ENCODE measurements around the gene POU6F2. TPM values are rescaled to one million over a fixed set of nuclear protein-coding genes. Genes with fewer than 3 reads are reported as not detected.
"Not testable (repeated sequence)": the region's sequence is repeated elsewhere in the genome, so short reads cannot be mapped to it uniquely, and the experiment has no call there.

Gene POU6F2
- total RNA-seq, 6 experiments from 2014 or later, result 0.12 to 2.1 (median 0.64) TPM; not detected in 2

- intact Hi-C loops (cut with DNase I), result no loop called here
- Histone ChIP-seq H3K27me3 (no peaks in the 10 kb centered on the region), H3K9me3 (no peaks in the 10 kb centered on the region), H3K4me1 (peaks cover 0 to 4% (median 0%) of the 10 kb centered on the region in 4 donors), H3K36me3 (no peaks in the 10 kb centered on the region), H3K27ac (no peak overlapping the region), H3K4me3 (no peak overlapping the region)
- DNase-seq, result no peak
- ATAC-seq, result no peak
- TF ChIP-seq POLR2A (IDR thresholded peaks at IDR 0.05) (no peak), CTCF (IDR thresholded peaks at IDR 0.05) (no peak)
These were observed 398.1 kb downstream of the POU6F2 start for GRCh38 chr7:39375874-39376190.

- H3K27me3 ChIP-seq; intact Hi-C loops (cut with DNase I); H3K36me3 ChIP-seq; DNase-seq; H3K4me3 ChIP-seq; ATAC-seq; H3K4me1 ChIP-seq; H3K9me3 ChIP-seq; H3K27ac ChIP-seq: not testable (repeated sequence)
- 88% methylated on average over 4 of the region's 5 CpGs for WGBS (ENCODE audit: insufficient coverage, low coverage, low lambda C conversion rate, missing lambda C conversion rate)
These were observed 399.2 kb downstream of the POU6F2 start for GRCh38 chr7:39376881-39377280.

- no peaks in the 10 kb centered on the region for H3K27me3 ChIP-seq
- no peak overlapping the region for H3K27ac ChIP-seq
- TF ChIP-seq CTCF (IDR thresholded peaks at IDR 0.05) (no peak), POLR2A (IDR thresholded peaks at IDR 0.05) (no peak)
- ATAC-seq (no peak), DNase-seq (no peak)
- H3K4me3 ChIP-seq, result no peak overlapping the region
- 82% methylated on average over 5 of the region's 5 CpGs for WGBS (ENCODE audit: insufficient coverage, low coverage, low lambda C conversion rate, missing lambda C conversion rate)
- H3K9me3 ChIP-seq, result no peaks in the 10 kb centered on the region
- intact Hi-C loops (cut with DNase I), result no loop called here
- H3K4me1 ChIP-seq, result peaks cover 0 to 4% (median 0%) of the 10 kb centered on the region in 4 donors
- no peaks in the 10 kb centered on the region for H3K36me3 ChIP-seq
These were observed 401.7 kb downstream of the POU6F2 start for GRCh38 chr7:39379416-39379815.

- no peaks in the 10 kb centered on the region for H3K36me3 ChIP-seq
- no peak overlapping the region for H3K4me3 ChIP-seq
- ATAC-seq (no peak), DNase-seq (no peak)
- no peaks in the 10 kb centered on the region for H3K27me3 ChIP-seq
- 58% methylated on average over 1 of the region's 1 CpG for WGBS (ENCODE audit: insufficient coverage, low coverage, low lambda C conversion rate, missing lambda C conversion rate)
- no peak overlapping the region for H3K27ac ChIP-seq
- H3K4me1 ChIP-seq, result no peaks in the 10 kb centered on the region
- no peaks in the 10 kb centered on the region for H3K9me3 ChIP-seq
- intact Hi-C loops (cut with DNase I), result no loop called here
- TF ChIP-seq POLR2A (IDR thresholded peaks at IDR 0.05) (no peak), CTCF (IDR thresholded peaks at IDR 0.05) (no peak)
These were observed 405.4 kb downstream of the POU6F2 start for GRCh38 chr7:39383136-39383535.

- H3K9me3 ChIP-seq, result no peaks in the 10 kb centered on the region
- no peaks in the 10 kb centered on the region for H3K27me3 ChIP-seq
- H3K4me3 ChIP-seq, result no peak overlapping the region
- H3K27ac ChIP-seq, result no peak overlapping the region
- no peak for DNase-seq
- 80% methylated on average over 2 of the region's 2 CpGs for WGBS (ENCODE audit: insufficient coverage, low coverage, low lambda C conversion rate, missing lambda C conversion rate)
- intact Hi-C loops (cut with DNase I), result no loop called here
- TF ChIP-seq CTCF (IDR thresholded peaks at IDR 0.05), result no peak
- no peak for TF ChIP-seq POLR2A (IDR thresholded peaks at IDR 0.05)
- no peaks in the 10 kb centered on the region for H3K4me1 ChIP-seq
- ATAC-seq, result no peak
- H3K36me3 ChIP-seq, result no peaks in the 10 kb centered on the region
These were observed 406.7 kb downstream of the POU6F2 start for GRCh38 chr7:39384386-39384785.

All from right lobe of liver (tissue), 6 donors.